ENCODE results near the gene KRTAP10-3. TPM values are rescaled to one million over a fixed set of nuclear protein-coding genes. Genes with fewer than 3 reads are reported as not detected.
"Not testable (repeated sequence)": the region's sequence is repeated elsewhere in the genome, so short reads cannot be mapped to it uniquely, and the experiment has no call there.

KRTAP10-3 gene
- polyA plus RNA-seq, 4 donors, result not detected

GRCh38 chr21:44572959-44573583 is 14.5 kb upstream of the KRTAP10-3 start:
- DNase-seq (ENCODE audit: low read depth in 4 of 4, low spot score in 3 of 4), result no peak

- no peak for DNase-seq (ENCODE audit: low read depth in 4 of 4, low spot score in 3 of 4)
Measured at GRCh38 chr21:44571844-44572782, 13.5 kb upstream of the KRTAP10-3 start.

GRCh38 chr21:44571296-44571695 is 12.7 kb upstream of the KRTAP10-3 start:
- DNase-seq (ENCODE audit: low read depth in 4 of 4, low spot score in 3 of 4), result no peak

GRCh38 chr21:44569861-44570517 is 11.4 kb upstream of the KRTAP10-3 start:
- DNase-seq (ENCODE audit: low read depth in 4 of 4, low spot score in 3 of 4), result no peak

- no peak for DNase-seq (ENCODE audit: low read depth in 4 of 4, low spot score in 3 of 4)
Measured at GRCh38 chr21:44568667-44569556, 10.3 kb upstream of the KRTAP10-3 start.

- no peak for DNase-seq (ENCODE audit: low read depth in 4 of 4, low spot score in 3 of 4)
Measured at GRCh38 chr21:44568261-44568660, 9.7 kb upstream of the KRTAP10-3 start.

- DNase-seq (ENCODE audit: low read depth in 4 of 4, low spot score in 3 of 4), result no peak
Measured at GRCh38 chr21:44567481-44568171, 9.0 kb upstream of the KRTAP10-3 start.

- no peak for DNase-seq (ENCODE audit: low read depth in 4 of 4, low spot score in 3 of 4)
Measured at GRCh38 chr21:44566403-44566802, 7.8 kb upstream of the KRTAP10-3 start.

- no peak for DNase-seq (ENCODE audit: low read depth in 4 of 4, low spot score in 3 of 4)
Measured at GRCh38 chr21:44564886-44565598, 6.4 kb upstream of the KRTAP10-3 start.

GRCh38 chr21:44564099-44564498 is 5.5 kb upstream of the KRTAP10-3 start:
- DNase-seq (ENCODE audit: low read depth in 4 of 4, low spot score in 3 of 4), result no peak

GRCh38 chr21:44558329-44558675 is 293 bp downstream of the KRTAP10-3 start:
- not testable (repeated sequence) for DNase-seq (ENCODE audit: low read depth in 4 of 4, low spot score in 3 of 4)

GRCh38 chr21:44557491-44558328 is 885 bp downstream of the KRTAP10-3 start:
- no peak for DNase-seq (ENCODE audit: low read depth in 4 of 4, low spot score in 3 of 4)

GRCh38 chr21:44556879-44557278 is 1.7 kb downstream of the KRTAP10-3 start:
- no peak for DNase-seq (ENCODE audit: low read depth in 4 of 4, low spot score in 3 of 4)

GRCh38 chr21:44555200-44555875 is 3.3 kb downstream of the KRTAP10-3 start:
- DNase-seq (ENCODE audit: low read depth in 4 of 4, low spot score in 3 of 4), result no peak

- DNase-seq (ENCODE audit: low read depth in 4 of 4, low spot score in 3 of 4), result no peak
Measured at GRCh38 chr21:44552681-44553080, 5.9 kb downstream of the KRTAP10-3 start.

GRCh38 chr21:44552136-44552535 is 6.5 kb downstream of the KRTAP10-3 start:
- DNase-seq (ENCODE audit: low read depth in 4 of 4, low spot score in 3 of 4), result no peak

GRCh38 chr21:44551340-44551961 is 7.1 kb downstream of the KRTAP10-3 start, which contains the start of gene KRTAP10-2:
TSS of gene KRTAP10-2 (minus strand) at chr21:44551505. CDS start at chr21:44551458, 47 bp downstream.
- DNase-seq (ENCODE audit: low read depth in 4 of 4, low spot score in 3 of 4), result no peak
